H54 (cell line): ENCODE results near the gene FLYWCH1.

ENCODE experiments used
- DNase-seq: peaks from one replicate; pipeline ENCODE4 v3.0.0; 2011; ENCODE audit warnings: low spot score, mixed read lengths; ENCODE audit not compliant: insufficient read length
- FAIRE-seq: peaks from 3 replicates; lab custom pipeline; 2011; peaks lifted over from hg19 to GRCh38; lab: Jason Lieb, UNC
- POLR2A ChIP-seq: IDR thresholded peaks from 2 replicates; pipeline ENCODE4 v1.6.1; 2011; ENCODE audit warnings: low read depth, mild to moderate bottlenecking, low read length

Gene FLYWCH1

GRCh38 chr16:2883458-2883908 lies 28.2 kb upstream of the FLYWCH1 start:
- no peak for TF ChIP-seq POLR2A
- no peak for DNase-seq
- FAIRE-seq: no peak

- FAIRE-seq (no peak), DNase-seq (no peak)
- no peak for TF ChIP-seq POLR2A
These were observed 27.7 kb upstream of the FLYWCH1 start for GRCh38 chr16:2884041-2884451.

GRCh38 chr16:2894231-2894630 lies 17.5 kb upstream of the FLYWCH1 start:
- no peak for TF ChIP-seq POLR2A
- FAIRE-seq (no peak), DNase-seq (no peak)

GRCh38 chr16:2895813-2896212 lies 15.9 kb upstream of the FLYWCH1 start:
- DNase-seq (peak; percentile 50), FAIRE-seq (peak; percentile 75)
- TF ChIP-seq POLR2A: no peak

GRCh38 chr16:2896480-2897010 lies 15.2 kb upstream of the FLYWCH1 start:
- no peak for FAIRE-seq

GRCh38 chr16:2897110-2897509 lies 14.6 kb upstream of the FLYWCH1 start:
- no peak for TF ChIP-seq POLR2A
- no peak for DNase-seq
- FAIRE-seq: no peak

More at GRCh38 chr16:2896480-2897010, 15.2 kb upstream of the FLYWCH1 start:
- DNase-seq: no peak
- TF ChIP-seq POLR2A: no peak

GRCh38 chr16:2898831-2899563 lies 12.7 kb upstream of the FLYWCH1 start:
- FAIRE-seq (no peak), DNase-seq (no peak)
- no peak for TF ChIP-seq POLR2A

- FAIRE-seq: no peak
- no peak for TF ChIP-seq POLR2A
- no peak for DNase-seq
These were observed 12.1 kb upstream of the FLYWCH1 start for GRCh38 chr16:2899564-2900072.

GRCh38 chr16:2900526-2901075 lies 11.1 kb upstream of the FLYWCH1 start:
- no peak for TF ChIP-seq POLR2A
- no peak for DNase-seq
- no peak for FAIRE-seq

GRCh38 chr16:2902337-2903130 lies 9.2 kb upstream of the FLYWCH1 start:
- FAIRE-seq: no peak
- no peak for DNase-seq
- no peak for TF ChIP-seq POLR2A

- DNase-seq (peak; percentile 84), FAIRE-seq (no peak)
- TF ChIP-seq POLR2A: peak; percentile 41
These were observed 7.4 kb upstream of the FLYWCH1 start for GRCh38 chr16:2904100-2904921.

GRCh38 chr16:2904922-2905240 lies 6.8 kb upstream of the FLYWCH1 start:
- FAIRE-seq: no peak
- DNase-seq: no peak
- no peak for TF ChIP-seq POLR2A
